WTC11 (cell line): ENCODE measurements around the gene KLHDC4.

Experiments used
- CBFB ChIP-seq: sonication (generic); formaldehyde crosslinking; IDR thresholded peaks from 2 replicates; pipeline ENCODE4 v1.8.1; 2022; ENCODE audit warnings: mild to moderate bottlenecking, low read depth, missing genetic modification reagents
- CTCF ChIP-seq: fragments of 200-600 bp; IDR thresholded peaks from 2 replicates; pipeline ENCODE4 v1.8.0; 2022; ENCODE audit warnings: antibody characterized with exemption
- MLX ChIP-seq: sonication (generic); formaldehyde crosslinking; IDR thresholded peaks from 2 replicates; pipeline ENCODE4 v1.8.1; 2023; ENCODE audit warnings: mild to moderate bottlenecking, missing genetic modification reagents, moderate library complexity
- USF1 ChIP-seq: sonication (generic); formaldehyde crosslinking; IDR thresholded peaks from 2 replicates; pipeline ENCODE4 v1.8.0; 2022; ENCODE audit warnings: mild to moderate bottlenecking, missing genetic modification reagents
- TF ChIP-seq, protein P1 (sequence below): sonication (generic); formaldehyde crosslinking; IDR thresholded peaks from 2 replicates; pipeline ENCODE4 v1.8.0; 2022; ENCODE audit warnings: mild to moderate bottlenecking, missing genetic modification reagents
- TF ChIP-seq, protein P2 (sequence below): sonication (generic); formaldehyde crosslinking; IDR thresholded peaks from 2 replicates; pipeline ENCODE4 v1.8.0; 2023; ENCODE audit warnings: missing genetic modification reagents, mild to moderate bottlenecking, borderline replicate concordance
- TF ChIP-seq, protein P3 (sequence below): sonication (generic); formaldehyde crosslinking; IDR thresholded peaks from 2 replicates; pipeline ENCODE4 v1.8.1; 2022; ENCODE audit warnings: mild to moderate bottlenecking, moderate library complexity, missing genetic modification reagents
- TF ChIP-seq, protein P4 (sequence below): sonication (generic); formaldehyde crosslinking; IDR thresholded peaks from 2 replicates; pipeline ENCODE4 v1.8.1; 2023; ENCODE audit warnings: mild to moderate bottlenecking, missing genetic modification reagents, borderline replicate concordance

GRCh38 chr16:87803385-87803784, 37.6 kb upstream of the KLHDC4 start:
- TF ChIP-seq CBFB, result no peak
- no peak for TF ChIP-seq CTCF
- TF ChIP-seq USF1 (CRISPR knock-in tag), result no peak
- TF ChIP-seq, protein P1, sequence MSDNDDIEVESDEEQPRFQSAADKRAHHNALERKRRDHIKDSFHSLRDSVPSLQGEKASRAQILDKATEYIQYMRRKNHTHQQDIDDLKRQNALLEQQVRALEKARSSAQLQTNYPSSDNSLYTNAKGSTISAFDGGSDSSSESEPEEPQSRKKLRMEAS (CRISPR knock-in tag), result no peak
- no peak for TF ChIP-seq MLX (CRISPR knock-in tag)
- TF ChIP-seq, protein P2, sequence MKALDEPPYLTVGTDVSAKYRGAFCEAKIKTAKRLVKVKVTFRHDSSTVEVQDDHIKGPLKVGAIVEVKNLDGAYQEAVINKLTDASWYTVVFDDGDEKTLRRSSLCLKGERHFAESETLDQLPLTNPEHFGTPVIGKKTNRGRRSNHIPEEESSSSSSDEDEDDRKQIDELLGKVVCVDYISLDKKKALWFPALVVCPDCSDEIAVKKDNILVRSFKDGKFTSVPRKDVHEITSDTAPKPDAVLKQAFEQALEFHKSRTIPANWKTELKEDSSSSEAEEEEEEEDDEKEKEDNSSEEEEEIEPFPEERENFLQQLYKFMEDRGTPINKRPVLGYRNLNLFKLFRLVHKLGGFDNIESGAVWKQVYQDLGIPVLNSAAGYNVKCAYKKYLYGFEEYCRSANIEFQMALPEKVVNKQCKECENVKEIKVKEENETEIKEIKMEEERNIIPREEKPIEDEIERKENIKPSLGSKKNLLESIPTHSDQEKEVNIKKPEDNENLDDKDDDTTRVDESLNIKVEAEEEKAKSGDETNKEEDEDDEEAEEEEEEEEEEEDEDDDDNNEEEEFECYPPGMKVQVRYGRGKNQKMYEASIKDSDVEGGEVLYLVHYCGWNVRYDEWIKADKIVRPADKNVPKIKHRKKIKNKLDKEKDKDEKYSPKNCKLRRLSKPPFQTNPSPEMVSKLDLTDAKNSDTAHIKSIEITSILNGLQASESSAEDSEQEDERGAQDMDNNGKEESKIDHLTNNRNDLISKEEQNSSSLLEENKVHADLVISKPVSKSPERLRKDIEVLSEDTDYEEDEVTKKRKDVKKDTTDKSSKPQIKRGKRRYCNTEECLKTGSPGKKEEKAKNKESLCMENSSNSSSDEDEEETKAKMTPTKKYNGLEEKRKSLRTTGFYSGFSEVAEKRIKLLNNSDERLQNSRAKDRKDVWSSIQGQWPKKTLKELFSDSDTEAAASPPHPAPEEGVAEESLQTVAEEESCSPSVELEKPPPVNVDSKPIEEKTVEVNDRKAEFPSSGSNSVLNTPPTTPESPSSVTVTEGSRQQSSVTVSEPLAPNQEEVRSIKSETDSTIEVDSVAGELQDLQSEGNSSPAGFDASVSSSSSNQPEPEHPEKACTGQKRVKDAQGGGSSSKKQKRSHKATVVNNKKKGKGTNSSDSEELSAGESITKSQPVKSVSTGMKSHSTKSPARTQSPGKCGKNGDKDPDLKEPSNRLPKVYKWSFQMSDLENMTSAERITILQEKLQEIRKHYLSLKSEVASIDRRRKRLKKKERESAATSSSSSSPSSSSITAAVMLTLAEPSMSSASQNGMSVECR (CRISPR knock-in tag), result no peak
- TF ChIP-seq, protein P3, sequence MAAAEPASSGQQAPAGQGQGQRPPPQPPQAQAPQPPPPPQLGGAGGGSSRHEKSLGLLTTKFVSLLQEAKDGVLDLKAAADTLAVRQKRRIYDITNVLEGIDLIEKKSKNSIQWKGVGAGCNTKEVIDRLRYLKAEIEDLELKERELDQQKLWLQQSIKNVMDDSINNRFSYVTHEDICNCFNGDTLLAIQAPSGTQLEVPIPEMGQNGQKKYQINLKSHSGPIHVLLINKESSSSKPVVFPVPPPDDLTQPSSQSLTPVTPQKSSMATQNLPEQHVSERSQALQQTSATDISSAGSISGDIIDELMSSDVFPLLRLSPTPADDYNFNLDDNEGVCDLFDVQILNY, result no peak
- TF ChIP-seq, protein P4, sequence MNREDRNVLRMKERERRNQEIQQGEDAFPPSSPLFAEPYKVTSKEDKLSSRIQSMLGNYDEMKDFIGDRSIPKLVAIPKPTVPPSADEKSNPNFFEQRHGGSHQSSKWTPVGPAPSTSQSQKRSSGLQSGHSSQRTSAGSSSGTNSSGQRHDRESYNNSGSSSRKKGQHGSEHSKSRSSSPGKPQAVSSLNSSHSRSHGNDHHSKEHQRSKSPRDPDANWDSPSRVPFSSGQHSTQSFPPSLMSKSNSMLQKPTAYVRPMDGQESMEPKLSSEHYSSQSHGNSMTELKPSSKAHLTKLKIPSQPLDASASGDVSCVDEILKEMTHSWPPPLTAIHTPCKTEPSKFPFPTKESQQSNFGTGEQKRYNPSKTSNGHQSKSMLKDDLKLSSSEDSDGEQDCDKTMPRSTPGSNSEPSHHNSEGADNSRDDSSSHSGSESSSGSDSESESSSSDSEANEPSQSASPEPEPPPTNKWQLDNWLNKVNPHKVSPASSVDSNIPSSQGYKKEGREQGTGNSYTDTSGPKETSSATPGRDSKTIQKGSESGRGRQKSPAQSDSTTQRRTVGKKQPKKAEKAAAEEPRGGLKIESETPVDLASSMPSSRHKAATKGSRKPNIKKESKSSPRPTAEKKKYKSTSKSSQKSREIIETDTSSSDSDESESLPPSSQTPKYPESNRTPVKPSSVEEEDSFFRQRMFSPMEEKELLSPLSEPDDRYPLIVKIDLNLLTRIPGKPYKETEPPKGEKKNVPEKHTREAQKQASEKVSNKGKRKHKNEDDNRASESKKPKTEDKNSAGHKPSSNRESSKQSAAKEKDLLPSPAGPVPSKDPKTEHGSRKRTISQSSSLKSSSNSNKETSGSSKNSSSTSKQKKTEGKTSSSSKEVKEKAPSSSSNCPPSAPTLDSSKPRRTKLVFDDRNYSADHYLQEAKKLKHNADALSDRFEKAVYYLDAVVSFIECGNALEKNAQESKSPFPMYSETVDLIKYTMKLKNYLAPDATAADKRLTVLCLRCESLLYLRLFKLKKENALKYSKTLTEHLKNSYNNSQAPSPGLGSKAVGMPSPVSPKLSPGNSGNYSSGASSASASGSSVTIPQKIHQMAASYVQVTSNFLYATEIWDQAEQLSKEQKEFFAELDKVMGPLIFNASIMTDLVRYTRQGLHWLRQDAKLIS (CRISPR knock-in tag), result no peak
